Non-pigmented ciliary epithelial cell (primary cell): ENCODE results near the gene HOXA6.

Experiments
- DNase-seq: peaks from one replicate; pipeline ENCODE4 v3.0.0-alpha.2; 2010; ENCODE audit warnings: low read depth

Gene HOXA6

DNA sequence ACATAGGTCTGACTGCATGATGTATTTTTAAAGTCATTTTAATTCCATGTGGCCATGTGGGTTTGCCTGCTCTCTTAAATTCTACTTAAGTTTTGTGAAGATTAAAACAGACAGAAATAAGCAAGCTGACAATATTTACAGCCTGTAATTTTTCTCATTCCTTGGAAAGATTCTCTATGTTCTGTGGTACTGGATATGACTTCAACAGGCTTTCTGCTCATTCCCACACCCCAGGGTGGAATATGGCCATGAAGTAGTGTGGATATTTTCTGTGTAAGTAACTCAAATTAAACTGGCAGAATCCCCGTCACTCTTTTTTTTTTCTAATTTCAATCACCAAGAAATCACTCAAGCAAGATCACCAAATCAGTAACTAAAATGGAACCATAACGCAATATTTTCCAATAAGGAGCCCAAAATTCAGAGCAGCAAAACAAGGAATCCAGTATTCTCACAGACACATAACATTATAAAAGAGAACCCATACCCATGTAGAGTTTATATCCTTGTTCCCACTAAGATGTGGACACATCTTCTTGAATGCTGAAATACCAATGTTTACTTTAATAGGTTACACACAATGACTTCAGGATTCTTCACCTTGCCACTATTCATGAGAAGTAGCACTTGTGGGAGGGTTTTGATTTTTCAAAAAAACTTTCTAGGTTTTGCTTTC, 9.8 kb downstream of the HOXA6 start:
- no peak for DNase-seq

DNA sequence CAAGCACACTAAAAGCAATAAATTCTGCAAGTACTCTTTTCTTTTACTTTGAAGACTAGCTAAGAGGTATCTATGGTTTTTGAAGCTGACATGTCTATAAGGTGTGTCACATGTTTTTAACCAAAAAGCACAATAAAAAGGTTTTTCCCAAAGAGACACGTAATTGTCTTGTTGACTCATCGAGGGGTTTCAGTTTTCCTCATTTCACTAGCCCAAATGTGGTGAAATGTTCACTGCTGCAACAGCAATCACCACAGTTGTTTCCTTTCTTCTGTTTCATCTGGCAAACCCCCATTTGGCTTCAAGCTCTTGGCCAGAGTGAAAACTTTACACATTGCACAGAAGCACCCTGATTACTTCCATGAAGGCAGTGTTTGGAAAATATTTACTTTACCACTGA, 13.2 kb downstream of the HOXA6 start:
- DNase-seq: no peak

DNA sequence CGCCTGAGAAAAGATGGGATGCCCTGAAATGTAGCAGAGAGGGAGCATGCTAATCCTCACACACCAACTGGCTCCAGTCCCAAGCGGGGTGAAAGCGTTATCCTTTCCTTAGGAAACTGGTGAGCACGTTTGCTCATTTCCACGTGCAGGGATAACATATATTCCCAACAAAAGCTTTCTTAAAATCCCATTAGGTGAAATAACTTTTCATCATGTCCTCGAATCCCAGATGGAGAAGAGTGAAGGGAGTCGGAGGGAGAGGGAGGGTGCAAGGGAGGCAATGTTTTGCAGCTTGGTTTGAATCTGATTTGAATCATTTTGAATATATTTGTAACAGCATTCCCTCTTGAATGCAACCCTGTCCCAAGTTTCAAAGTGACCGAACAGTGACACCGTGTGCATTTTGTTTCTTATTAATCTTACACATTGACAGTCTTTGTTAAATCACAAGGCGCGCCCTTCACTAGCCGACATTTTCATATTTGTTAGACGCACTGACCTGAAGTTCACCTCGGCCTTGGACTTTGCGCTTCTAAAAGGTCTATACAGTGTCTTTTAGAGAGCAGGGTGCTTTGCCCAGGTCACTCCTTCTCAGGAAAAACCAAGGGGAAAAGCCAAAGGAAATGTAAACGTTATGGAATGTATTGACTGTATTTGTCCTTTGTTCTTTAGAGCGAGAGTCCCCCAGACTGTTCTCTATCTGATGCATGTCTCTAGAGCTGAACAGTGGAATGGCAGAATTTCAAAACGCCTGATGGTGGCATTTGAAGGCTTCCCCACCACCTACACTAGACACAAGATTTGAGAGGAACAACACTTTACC, 14.0 kb downstream of the HOXA6 start:
- DNase-seq: no peak

DNA sequence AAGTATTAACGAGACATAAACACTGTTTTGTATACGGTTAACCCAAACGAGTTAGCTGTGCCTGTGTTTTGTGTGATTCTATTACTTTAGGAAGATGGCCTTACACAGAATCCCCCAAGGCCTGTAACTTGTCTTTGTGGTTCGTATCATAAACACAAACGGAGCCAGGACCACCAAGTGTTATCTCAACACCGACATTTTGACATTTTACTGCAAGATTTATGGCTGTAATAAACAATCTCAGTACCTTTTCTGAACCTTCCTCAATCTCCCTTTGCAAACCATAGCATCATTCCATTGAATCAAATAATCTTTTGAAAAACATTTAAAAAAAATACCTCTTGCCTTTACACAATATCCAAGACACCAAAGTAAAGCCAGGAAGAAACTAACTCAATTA, 14.6 kb downstream of the HOXA6 start:
- no peak for DNase-seq

DNA sequence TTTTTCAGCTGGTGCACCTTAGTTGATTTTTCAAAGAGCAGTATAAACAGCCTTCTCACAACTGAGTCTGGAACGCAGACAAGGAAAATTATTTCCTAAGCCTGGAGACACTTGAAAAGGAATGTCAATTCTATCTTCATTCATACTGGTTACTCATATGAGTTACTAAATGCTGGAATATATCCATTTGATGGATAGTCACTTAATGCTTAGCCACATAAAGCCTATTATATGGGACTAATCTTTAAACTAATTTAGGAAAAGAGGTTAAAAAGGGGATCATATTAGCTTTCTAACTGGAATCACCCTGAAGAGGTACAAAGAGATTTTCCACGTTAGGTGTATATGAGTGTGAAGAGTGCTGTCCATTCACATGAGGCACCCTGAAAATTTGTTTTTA, 15.4 kb downstream of the HOXA6 start:
- DNase-seq: no peak

DNA sequence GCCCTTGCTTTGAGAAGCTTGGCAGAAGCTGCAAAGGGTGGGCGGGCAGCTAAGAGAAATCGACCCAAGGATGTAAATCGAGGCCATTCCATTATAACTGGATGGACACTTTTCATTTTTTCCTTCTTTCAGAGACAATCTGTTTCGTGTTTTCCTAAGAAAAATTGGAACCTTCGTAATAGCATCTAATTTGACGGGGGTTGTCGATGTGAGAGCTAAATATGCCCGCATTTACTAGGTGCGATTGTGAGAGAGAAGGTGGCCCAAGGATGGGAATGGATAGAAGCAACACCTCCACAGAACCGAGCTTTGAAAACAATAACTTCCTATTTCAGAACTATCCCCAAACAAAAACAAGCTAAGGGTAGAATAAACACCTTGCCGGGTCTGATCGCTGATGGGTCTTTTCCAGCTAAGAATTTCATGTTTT, 16.2 kb downstream of the HOXA6 start:
- no peak for DNase-seq

DNA sequence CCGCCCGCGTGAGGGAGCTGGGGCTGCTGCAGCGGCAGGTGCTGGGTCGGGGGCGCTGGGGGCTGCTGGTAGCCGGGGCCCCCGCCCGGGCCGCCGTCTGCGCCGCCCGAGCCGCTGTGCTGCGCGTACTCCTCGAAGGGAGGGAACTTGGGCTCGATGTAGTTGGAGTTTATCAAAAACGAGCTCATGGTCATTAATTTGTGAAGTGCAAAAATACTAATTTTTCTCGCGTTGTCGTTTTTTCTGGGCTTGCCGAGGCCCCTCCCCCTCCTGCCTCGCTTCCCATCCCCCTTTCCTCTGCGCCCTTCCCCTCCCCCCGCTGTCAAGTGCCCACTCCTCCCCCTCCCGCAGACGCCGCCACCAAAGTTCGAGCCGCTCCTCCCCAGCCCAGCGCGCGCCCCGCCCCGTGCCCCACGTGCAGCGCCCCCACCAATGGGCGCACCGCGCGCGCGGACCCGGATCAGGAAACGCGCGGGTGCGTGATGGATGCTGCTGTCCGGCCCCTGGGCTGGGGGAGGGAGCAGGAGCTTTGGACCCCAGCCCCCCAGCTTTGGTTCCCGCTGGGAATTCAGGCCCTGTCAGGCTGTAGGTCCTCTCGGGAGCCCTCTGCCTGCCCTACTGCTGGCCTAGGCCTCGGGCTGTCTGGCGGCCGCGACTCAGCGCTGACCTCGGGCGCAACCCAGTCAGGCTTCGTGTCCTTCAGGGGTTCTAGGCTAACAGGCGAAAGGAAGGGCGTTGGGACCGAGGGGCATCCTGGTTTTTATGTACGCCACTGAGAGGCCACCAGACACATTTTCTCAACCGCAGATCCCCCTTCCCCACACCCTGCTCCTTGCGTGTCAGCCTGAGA, 16.8 kb downstream of the HOXA6 start, which contains the start of gene HOXA4:
Gene HOXA4 (minus strand): TSS at position 218 of the 850 bp plus-strand sequence. CDS start 24 bp downstream, at position 194.
- no peak for DNase-seq

DNA sequence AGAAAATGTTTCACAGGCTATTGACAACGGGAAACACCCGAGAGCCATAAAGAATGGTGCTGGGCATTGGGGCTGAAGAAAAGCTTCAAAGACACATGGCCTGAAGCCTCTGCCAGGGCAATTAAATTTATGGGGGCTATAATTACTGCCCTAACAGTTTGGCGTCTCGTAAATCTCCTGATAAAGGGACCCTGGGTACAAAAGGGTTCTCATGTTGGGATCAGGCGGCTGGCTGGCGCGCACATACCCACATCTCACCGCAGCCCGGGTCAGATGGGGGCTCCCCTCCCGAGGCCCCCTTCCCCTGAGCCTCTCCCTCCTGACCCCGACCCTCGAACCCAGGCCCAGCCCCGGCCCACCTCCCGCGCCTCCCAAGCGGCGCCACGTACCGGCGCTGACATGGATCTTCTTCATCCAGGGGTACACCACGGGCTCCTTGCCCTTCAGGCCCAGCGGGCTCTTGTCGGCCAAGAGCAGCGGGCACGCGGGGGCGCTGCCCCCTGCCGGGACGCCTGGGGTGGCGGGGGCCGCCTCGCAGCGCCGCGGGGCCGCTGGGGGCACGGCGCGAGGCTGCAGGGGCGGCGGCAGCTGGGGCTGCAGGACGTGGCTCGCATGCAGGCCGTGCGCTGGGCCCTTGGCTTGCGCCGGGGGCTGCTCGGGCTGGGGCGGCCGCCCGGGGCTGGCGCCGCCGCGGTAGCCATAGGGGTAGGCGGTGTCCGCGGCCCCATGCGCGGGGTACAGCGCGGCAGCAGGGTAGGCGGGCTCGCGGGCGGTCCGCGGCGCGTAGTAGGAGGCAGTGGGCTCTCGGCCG, 17.6 kb downstream of the HOXA6 start:
- DNase-seq: no peak

DNA sequence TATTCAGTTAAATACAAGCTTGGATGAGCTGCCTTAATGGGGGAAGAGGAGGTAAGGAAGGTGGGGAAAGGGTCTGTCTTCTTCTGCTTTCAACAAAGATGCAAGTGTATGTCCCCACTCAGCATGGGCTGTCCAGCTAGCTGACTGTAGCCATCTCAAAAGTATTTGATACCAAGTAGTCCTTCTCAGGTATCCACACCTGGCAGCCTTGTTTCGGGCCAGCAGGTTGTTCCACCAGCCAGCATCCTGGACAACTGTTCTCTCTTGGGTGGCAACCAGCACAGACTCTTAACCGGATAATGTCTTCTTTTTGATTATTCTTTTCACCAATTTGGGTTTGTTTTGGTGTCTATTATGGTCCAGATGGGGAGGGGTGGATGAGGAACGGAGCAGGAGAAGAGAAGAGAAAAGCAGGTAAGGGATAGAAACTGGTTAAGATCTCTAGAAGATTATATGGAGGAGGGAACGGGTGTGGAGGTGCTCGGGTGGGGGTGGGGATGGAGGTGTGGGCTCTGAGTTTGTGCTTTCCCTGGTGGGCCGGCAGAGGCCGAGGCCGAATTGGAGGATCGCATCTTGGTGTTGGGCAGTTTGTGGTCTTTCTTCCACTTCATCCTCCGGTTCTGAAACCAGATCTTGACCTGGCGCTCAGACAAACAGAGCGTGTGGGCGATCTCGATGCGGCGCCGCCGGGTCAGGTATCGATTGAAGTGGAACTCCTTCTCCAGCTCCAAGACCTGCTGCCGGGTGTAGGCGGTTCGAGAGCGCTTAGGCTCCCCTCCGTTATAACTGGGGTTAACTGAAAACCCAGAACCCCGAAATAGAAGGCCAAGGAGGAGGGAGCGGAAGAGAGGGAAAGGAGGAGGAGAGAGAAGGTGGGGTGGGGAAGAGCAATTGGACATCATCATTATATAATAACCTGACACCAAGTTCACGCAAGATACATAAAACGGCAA, 18.5 kb downstream of the HOXA6 start:
- no peak for DNase-seq

DNA sequence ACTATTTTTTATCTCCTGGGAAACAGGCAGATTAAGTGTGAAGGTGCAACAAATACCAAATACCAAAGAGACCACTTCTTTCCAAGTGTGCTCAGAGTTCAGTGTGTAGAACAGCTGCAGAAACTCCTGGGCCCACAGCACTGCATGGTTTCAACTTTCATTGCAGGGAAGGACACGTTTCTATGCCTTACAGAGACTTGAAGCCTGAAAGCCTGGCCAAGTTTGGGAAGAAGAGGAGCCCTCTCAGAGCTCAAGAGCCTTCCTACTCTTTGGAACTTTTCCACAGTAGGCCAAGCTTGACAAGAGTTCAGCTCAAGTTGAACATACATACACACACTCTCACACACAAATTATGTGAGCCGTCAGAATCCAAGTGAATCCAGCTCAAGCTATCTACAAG, 19.5 kb downstream of the HOXA6 start:
- DNase-seq: no peak

DNA sequence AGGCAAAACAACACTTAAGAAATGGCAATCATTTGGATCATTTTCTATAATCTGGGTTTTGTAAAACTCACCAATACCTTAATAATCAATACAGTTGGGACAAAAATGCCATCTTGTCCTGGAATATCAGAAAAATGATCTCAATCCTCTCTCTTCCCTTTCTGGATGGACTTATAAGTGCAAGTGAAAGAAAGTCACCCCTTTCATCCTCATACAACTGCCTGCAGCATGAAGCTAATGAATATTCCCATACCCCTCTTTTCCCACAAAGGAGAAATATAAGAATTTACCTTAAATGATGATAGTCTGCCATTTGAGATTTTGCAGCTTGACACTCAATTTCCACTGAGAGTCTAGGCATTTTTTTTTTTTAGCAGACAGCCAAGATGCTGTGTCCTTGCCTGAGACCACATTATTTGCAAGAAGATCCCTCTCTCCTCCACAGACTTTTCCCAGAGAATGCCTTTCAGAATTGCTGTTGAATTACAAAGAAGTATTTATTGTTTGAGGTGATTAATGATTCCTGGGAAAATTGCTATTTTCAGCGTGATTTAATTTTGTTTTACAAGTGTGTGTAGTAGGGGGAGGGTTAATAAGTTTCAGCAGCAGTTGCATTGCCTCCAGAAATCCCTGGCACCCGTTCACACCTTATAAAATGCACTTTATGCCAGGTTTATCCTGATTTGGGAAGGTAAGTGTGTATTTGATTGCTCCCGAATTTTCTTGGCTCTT, 20.8 kb downstream of the HOXA6 start:
- DNase-seq: no peak

DNA sequence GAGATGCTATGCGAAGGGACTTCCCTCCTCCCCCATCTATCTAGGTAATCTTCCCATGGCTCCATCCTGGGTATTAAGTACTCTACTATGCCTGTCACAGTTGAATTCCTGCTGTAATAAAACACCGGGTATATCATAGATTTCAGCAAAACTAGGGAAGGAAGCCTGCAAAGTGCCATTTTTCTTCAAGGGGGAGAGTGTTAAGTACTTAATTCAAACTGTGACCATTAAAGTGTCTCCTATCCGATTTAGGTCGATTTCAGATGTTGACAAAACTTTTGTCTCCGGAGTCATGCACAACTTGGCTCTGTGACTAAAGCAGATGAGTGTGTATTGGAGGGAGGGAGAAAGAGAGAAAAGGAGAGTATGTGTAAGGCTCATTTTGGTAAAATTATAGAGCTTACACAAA, 21.6 kb downstream of the HOXA6 start:
- no peak for DNase-seq

DNA sequence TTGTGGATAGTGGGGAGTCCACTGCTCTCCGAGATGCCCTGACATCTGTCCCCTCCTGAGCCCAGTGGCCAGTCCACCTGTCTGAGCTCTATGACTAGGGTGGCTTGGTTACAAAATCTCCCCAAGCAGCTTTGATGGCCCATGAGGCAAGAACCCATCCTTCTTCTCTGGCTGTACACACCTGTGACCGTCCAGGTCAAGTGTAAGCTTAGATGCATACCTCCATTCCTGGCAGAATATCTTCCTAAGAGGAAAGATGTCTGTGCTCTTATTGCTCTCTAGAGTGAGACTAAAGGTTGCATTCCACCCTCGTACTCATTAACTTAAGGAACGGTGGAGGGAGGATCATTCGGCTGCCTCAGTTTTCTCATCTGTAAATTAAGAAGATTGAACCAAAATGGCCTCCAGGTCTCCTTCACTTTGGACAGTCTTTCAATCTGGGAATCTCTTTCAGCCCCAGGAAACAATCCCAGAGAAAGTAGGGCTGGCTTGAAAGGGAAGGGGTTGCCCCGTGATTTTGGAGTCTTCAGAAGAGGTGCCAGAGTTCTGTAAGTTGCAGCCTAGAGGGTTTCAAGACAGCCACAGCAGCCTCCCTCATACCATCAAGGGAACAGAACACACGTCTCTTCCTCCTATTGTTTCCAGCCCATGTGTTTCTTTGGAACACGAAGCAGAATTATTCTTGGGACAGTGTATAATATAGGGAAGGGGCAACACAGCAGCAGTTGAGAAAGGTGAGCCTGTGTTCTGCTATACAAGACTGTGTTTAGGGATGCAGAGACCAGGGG, 22.5 kb downstream of the HOXA6 start:
- DNase-seq: no peak

DNA sequence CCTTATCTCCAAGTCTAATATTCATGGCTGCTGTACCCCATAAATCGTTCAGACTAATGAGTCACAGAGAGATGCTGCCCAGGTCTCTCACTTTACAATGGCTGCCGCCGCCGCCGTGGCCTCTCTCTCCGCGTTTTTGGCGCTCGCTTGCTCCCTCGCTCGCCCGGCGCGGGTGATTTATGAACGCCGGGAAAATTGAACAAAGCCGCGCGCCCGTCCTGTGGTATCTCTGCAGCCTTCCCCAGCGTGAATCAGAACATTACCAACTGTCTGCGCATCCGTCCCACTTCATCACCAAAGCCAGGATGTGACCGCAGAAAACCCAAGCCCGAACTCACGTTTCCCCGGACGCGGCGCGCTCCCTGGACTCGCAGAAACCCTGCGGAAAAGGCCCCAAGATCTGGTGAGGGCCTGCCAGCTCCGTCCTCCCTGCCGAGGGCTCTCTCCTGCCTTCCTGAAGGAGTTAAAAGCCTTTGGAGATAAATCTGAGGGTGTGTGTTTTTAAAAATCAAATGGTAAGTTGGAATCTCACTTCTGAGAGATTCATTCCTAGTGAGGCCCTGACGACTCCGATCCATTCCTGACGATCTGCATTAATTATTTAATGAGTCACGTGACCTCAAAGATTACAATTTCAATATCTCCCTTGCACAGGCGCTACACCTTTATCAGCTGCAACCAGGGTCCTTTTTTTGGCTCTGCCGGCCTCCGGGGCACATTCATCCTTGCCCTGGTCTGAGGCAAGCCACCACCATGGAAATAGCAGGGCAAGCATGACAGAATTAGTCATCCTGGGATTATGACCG, 23.3 kb downstream of the HOXA6 start:
- no peak for DNase-seq

DNA sequence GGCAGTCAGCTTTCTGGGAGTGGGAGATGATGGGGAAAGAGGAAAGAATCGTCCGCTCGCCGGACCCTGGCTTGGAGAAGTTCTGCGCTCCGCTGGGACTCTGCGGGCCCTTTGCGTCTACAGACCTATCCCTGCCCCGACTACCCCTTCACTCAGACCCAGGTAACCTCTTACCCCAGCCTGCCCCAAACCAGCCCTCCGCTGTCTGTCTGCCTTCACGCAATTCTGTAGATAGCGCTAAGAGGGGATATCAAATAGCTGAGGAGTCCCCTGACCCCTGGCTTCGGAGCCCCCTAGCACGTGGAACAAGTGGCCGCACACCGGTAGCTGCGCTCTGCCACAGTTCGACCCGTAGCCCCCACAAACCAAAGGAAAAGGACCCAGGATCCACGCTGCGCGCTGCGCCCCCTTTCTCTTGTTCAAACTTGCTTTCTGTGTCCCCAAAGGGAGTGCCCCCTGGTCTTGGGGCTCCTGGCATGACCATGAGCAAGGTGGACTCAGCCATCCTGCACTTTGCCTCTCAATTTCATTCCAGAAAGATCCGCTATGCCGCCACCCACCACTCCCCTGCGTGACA, 24.0 kb downstream of the HOXA6 start:
- no peak for DNase-seq

DNA sequence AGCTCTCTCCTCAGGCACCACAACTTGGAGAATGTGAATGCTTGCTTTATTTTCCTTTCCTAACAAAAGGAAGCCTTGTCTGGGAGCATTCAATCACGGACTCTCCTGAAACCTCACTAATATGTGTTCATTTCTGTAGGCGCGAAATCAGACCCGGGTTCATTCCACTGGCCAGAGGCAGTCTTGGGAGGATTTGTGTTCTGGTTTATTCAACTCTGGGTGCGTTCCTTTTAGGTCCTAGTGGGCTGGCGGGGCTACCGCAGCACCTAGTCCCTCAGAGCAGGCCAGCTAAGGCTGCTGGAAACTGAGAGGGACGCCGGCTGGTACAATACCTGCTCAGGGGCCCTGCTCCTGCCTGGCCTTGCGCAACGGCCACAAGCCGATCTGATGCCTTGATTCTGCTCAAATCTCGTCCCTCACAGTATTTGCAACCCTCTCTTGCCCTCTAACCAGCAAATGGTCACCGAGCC, 24.5 kb downstream of the HOXA6 start:
- no peak for DNase-seq

DNA sequence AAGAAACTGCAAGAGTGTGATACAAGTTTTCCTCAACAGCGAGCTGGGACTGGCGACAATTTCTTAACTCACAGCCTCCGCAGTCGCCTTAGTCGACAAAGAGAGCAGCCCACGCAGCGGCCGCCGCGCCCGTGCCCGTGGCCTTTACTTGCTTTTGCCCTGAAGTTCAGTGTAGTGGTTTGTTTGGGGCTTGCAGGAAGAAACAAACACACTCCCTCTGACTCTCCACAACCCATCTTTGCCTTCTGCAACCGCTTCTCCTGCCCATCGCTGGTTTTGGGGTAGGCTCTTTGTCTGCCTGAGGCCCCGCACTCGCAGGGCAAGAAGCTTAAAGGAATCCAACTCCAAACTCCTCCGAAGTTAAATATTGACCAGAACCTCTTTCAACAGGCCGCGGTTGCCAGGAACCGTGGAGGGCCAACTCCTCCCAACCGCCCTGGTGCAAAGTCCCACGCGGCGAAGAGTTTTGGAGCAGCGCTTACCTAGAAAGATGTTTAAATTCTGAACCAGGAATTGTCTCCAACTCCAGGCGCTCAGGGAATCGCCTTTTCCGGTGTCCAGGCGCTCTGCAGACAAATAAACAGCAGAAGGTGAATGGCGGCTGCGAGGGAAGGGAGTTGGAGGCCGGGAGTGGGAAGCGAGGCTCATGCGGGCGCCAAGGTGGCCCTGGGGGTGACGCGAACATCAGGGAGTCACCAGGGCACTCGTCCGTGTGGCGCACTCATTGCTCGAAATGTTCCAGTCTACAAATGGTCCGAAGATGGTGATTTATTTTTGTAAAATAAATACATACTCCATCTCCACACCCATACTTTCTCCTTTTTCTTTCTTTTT, 25.3 kb downstream of the HOXA6 start:
- DNase-seq: no peak
